Activated naive CD4-positive, alpha-beta T cell treated with anti-CD3 and anti-CD28 coated beads, Interleukin-2, amount 50 U/mL, for 16 hours (primary cell): ENCODE data around the gene LRRC34.
A peak's percentile ranks its signal among the peaks of the same experiment; 100 is the strongest.

Source experiments
- DNase-seq: peaks from one replicate; pipeline ENCODE4 v3.0.0-alpha.2; 2020

Gene LRRC34, protein sequence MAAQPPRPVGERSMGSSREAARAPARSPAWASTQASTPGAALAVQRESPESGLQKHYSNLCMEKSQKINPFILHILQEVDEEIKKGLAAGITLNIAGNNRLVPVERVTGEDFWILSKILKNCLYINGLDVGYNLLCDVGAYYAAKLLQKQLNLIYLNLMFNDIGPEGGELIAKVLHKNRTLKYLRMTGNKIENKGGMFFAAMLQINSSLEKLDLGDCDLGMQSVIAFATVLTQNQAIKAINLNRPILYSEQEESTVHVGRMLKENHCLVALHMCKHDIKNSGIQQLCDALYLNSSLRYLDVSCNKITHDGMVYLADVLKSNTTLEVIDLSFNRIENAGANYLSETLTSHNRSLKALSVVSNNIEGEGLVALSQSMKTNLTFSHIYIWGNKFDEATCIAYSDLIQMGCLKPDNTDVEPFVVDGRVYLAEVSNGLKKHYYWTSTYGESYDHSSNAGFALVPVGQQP

DNA sequence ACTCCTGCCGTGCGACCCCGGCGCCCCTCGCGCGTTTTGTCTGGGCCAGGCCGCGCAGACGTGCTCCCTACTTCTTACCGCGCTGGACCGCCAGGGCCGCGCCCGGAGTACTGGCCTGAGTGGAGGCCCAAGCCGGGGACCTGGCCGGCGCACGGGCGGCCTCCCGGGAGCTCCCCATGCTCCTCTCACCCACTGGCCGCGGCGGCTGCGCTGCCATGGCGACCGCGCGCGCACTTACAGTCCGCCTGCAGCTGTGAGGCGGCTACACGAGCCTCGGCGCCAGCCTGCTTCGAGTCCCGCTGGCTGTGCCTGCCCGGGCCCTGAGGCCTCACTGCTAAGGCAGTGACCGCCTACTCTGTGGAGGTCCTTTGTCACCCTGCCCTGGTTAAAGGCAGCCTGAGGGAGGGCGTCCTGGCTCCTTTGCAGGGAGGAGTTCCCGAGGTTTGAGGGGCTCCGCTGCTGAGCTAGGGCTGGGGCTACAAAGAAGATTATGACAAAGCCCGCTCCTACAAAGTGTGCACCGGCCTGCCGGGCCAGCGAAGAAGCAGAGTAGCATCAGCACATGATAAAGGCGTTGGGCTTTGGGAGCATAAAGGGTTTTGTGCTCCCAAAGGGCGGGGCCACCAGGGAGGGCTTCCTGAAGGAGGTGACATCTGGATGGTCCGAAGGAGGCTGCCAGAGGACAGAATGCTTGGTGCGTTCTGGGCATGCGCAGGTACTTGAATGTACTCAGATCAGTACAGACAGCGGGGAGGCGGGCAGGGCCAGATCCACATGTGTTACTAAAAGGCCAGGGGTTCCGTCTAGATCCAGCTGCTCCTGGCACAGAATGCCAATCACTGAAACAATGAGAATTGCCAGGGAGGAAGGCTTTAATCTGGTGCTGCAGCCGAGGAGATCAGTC, at the start of gene LRRC34, which contains the start of gene LRRIQ4:
TSS of gene LRRC34 (minus strand) at position 573 of the 904 bp plus-strand sequence. CDS start at position 217, 356 bp downstream.
TSS of gene LRRIQ4 (plus strand) at position 539 of the 904 bp plus-strand sequence. CDS start 9,052 bp downstream, outside the sequence.
- peak; percentile 66 for DNase-seq

GRCh38 chr3:169861871-169862270, 49.2 kb upstream of the LRRC34 start:
- DNase-seq: no peak

DNA sequence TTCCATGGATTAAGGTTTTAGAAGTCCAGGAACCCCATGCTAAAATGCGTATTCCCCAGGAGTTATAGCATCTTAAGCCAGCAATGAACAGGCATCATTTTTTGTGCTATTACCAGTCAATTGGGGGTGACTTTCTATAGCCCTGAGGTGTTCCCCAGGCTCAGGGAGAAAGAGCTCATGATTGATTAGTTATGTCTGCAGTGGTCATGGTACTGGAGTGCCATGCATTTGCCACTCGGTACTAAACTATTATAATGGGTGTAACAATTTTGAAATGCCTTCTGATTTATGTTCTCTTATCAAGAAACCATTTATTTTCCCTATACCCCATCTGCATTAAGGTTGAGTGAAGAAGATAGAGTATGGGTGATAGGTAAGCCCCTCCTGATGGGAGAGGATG, 45.1 kb upstream of the LRRC34 start:
- no peak for DNase-seq

GRCh38 chr3:169855514-169855913, 42.8 kb upstream of the LRRC34 start:
- DNase-seq: no peak

- DNase-seq: no peak
These were observed 37.9 kb upstream of the LRRC34 start for GRCh38 chr3:169850618-169851017.

GRCh38 chr3:169848741-169849140, 36.0 kb upstream of the LRRC34 start:
- DNase-seq: no peak

DNA sequence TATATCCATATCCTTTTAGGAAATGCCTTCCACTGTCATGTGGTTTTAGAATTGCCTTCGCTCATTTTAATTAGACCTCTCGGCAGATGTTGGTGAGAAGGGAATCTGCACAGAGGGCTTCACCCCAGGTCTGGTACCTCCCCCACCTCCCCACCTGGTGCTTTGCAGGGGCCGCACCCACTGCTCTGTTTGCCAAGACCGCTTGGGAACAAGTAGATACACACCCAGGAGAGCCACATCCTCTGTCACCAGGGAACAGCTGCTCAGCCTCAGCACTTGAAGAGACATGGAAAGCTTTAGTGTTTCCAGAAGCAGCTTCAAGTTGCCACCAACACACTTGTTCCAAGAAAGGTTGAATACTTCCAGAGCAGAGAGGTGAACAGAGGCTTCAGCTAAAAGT, 35.2 kb upstream of the LRRC34 start:
- no peak for DNase-seq

DNA sequence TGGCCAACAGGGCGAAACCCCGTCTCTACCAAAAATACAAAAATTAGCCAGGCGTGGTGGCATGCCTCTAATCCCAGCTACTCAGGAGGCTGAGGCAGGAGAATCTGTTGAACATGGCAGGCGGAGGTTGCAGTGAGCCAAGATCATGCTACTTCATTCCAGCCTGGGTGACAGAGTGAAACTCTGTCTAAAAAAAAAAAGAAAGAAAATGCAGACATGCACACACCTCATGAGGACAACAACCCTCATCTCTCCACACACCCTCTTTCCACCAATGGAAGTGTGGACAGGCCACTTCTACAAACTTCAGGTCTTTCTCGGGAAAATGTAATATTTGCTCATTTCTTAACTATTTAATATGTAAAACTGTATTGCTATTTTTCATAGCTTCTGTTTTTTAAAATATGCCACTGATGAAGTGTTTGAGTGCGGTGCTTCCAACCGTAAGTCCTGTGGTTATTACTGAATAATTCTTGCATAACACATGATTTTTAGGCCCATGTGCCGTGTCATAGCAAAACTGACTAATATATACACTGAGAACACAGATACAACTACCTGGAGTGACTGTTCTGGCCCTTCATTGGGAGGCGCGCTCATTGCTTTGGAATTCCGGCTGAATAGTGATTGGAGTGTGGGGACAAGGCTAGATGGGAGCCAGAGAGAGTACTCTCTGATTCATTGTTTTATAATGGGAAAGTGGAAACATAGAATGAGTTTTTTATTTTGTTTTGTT, 33.9 kb upstream of the LRRC34 start:
- DNase-seq: no peak

- DNase-seq: no peak
These were observed 30.3 kb upstream of the LRRC34 start for GRCh38 chr3:169842960-169843359.

DNA sequence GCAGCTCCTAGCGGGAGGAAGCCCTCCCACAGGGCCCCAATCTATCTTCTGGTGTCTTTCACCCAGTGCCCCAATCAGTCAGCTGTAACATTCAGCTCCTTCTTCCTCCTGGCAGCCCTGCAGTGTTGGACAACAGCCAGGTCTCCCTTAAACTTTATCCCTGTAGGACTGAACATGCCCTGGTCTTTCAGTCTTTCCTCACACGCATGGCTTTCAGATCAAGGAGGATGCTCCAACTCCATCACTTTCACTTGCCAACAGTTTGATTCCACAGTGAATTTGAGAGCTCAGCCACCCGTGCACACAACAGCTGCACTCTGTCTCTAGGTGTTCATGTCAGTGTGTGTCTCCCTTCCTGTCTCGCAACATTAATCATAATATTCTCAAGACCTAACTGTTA, 28.5 kb upstream of the LRRC34 start:
- DNase-seq: no peak

DNA sequence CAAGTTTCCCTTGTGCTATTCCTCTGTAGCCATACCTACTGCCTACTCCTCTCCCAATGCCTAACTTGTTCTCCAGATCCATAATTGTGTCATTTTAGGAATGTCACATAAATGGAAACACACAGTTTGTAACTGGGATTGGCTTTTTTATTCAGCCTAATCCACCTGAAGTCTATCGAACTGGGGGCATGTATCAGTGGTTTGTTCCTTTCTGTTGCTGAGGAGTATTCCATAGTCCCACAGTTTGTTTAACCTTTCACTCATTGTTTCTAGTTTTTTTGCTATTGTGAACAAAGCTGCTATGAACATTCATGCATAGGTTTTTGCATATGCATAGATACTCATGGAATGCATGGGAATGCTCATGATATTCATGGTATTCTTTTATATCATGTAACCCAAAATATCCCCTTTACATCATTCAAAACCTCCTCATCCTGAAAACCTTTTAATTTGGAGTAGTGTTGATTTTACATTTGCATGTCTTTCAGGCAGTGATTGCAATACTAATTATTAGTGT, 25.9 kb upstream of the LRRC34 start:
- no peak for DNase-seq

GRCh38 chr3:169836942-169837275, 24.2 kb upstream of the LRRC34 start:
- no peak for DNase-seq

- no peak for DNase-seq
These were observed 23.6 kb upstream of the LRRC34 start for GRCh38 chr3:169836078-169836941.

DNA sequence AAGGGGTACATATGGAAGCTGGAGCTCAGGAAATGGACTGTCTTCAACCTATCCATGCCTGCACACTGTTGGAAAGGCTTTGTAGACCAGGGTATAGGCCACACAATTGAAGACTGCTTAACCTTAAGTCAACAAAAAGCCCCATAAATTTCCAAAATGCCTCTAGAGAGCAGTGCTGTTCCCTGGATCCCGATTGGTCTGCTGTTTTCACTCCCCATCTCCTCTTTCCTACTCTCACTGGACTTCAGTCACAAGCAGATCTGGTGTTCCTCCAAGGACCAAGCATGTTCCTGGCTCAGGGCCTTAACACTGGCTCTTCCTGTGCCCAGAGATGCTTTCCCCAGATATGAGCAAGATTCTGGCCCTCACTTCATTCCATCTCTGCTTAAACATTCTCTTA, 22.8 kb upstream of the LRRC34 start:
- no peak for DNase-seq

DNA sequence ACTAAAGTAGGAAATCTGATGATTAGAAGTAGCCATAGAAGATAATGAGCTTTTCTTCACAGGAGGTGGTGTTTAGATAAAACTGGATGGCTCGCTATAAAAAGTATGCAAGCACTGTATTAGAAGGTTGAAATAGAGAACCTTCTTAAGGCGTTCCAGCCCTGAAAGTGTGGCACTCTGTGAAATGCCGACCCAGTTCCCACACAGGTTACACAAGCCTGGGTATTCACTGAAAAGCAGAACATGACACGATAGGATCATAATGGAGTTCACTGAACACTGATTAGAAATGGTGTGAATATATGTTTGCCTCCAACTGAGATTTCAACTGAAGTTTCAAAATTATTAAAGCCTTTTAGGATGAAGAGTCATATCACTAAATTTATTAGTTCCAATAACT, 15.0 kb upstream of the LRRC34 start:
- DNase-seq: no peak

DNA sequence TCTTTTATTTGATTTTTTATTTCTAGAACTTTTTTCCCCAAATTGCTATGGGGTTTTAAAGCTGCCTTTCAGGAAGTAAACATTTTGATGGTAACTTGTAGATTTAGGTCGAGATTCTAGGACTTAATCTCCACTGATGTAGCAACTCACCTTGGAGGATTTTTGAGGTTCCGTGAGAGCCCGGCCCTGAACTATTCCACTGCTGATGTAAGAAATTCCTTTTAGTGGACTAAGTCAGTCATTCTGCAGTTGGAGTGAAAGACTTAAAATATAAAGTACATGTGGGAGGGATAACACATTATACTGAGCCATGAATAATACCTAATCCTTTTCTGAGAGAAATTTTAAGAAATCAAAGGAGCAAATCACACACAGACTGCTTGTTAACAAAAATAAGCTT, 12.6 kb upstream of the LRRC34 start:
- DNase-seq: no peak

DNA sequence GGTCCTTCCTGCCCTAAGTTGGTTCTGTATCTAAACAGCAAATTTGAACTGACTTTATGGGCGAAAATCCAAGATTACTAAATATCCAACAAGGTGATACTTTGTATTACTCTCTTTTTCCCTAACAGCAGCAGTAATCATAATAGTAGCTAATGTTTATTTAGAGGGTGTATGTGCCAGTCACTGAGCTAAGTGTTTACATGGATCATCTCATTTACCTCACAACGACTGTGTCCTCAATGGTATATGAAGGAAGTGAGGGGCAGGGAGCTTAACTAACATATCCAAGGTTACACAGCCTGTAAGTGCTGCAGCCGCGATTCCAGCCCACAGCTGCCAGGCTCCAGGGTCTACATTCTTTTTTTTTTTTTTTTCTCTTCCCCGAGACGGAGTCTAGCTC, 10.3 kb upstream of the LRRC34 start:
- DNase-seq: no peak

DNA sequence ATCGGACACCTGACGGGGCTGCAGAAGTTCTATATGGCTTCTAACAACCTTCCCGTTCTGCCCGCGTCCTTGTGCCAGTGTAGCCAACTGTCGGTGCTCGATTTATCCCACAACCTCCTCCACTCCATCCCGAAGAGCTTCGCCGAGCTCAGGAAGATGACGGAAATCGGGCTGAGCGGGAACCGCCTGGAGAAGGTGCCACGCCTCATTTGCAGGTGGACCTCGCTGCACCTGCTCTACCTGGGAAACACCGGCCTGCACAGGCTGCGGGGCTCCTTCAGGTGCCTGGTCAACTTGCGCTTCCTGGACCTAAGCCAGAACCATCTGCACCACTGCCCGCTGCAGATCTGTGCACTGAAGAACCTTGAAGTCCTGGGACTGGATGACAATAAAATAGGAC, 9.8 kb upstream of the LRRC34 start:
- DNase-seq: no peak

- no peak for DNase-seq
These were observed 9.4 kb upstream of the LRRC34 start for GRCh38 chr3:169822091-169822490.

- DNase-seq: no peak
These were observed 5.6 kb upstream of the LRRC34 start for GRCh38 chr3:169818316-169818715.

DNA sequence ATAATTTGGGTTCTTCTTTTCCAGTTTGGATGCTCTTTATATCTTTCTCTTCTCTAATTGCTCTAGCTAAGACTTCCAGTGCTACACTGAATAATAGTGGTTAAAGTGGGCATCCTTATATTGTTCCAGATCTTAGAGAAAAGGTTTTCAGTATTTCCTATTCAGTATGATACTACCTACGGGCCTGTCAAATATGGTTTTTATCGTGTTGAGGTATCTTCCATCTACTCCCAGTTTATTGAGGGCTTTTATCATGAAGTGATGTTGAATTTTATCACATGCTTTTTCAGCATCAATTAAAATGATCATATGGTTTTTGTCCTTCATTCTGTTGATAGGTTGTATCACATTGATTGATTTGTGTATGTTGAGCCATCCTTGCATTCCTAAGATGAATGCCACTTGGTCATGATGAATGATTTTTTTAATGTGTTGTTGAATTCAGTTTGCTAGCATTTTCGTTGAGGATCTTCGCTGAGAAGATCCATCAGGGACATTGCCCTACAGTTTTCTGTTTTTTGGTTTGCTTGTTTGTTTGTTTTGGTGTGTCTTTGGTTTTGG, 3.0 kb upstream of the LRRC34 start:
- DNase-seq: no peak
